K562 treated with DMSO at 1 percent for 4 hours (cell line): ENCODE data around the gene TUBGCP5. TPM values are rescaled to one million over a fixed set of nuclear protein-coding genes. Genes with fewer than 3 reads are reported as not detected.

ENCODE experiments used
- total RNA-seq: library from RNA; unstranded; fragments of 300-600 nt; gene quantifications from 2 replicates; pipeline ENCODE4 v1.2.3, GENCODE V29; 2022; ENCODE audit not compliant: insufficient read depth

TUBGCP5 gene
- 7.4 and 9.3 TPM in 2 replicates for total RNA-seq

GRCh38 chr15:23039143-23039916 lies at the start of gene TUBGCP5:
TUBGCP5 (minus strand) TSS chr15:23039569; CDS start chr15:23039543, 26 bp downstream.

DNA sequence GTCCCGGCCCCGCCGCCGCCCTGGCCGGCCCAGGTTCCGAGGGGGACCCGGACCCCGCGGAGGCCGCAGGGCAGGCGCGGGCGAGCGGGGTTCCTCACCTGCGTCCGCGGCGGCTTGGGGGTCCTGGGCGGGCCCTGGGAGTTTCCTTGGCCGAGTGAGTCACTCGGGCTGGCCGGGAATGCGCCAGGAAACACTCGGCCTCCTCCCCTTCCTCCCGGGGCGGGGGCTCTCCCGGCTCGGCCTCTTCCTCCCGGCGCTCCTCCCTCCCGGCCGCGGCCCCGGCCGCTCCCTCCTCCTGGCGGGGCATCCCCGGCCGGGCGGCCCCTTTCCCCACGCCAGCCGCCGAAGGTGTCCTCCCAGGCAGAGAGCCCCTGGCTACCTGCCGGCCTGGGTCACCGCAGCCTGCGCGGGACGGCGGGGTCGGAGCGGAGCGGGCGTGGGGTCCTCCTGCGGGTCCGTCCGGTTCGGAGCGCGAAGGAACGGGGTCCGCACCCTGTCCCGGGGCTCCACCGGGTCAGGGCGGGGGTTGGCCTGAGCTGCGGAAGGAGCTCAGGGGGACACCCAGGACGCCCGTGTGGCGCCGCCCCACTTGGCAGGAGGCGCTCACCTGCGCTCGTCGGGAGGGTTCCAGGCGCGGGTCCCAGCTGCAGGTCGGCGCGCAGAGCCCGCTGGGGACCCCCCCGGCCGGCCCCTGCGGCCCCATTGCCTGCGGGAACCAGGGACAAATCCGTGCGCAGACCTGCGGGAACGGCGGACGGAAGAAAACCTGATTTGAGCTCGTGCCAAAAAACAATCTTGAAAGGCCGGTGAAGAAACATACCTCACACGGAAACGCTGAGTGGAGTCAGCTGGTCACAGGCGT lies 58.9 kb downstream of the TUBGCP5 start, which contains the start of gene CYFIP1:
CYFIP1 (minus strand) TSS at position 180 of the 862 bp plus-strand sequence. CDS start 33,083 bp downstream, outside the sequence.

Other genes starting within 250 kb of the TUBGCP5 start
- 52.6 and 78.5 TPM in 2 replicates for gene NIPA2, start 200.9 kb downstream of the TUBGCP5 start, total RNA-seq
- 25.9 and 29.2 TPM in 2 replicates for gene CYFIP1, start 59.2 kb downstream of the TUBGCP5 start, total RNA-seq
- gene GOLGA6L1, start 97.3 kb upstream of the TUBGCP5 start, total RNA-seq = not detected in 2 replicates